ENCODE measurements around the gene CDC45. TPM values are rescaled to one million over a fixed set of nuclear protein-coding genes. Genes with fewer than 3 reads are reported as not detected.

CDC45 gene
- total and polyA plus RNA-seq, 4 donors = 4.0 to 8.5 (median 7.7) TPM

GRCh38 chr22:19456541-19456940 is 23.2 kb upstream of the CDC45 start:
- Histone ChIP-seq H3K4me3 (ENCODE audit: low read depth, low read length) (no peak overlapping the region), H3K4me1 (ENCODE audit: control insufficient read depth, insufficient read depth, low read length) (no peaks in the 10 kb centered on the region), H3K9me3 (ENCODE audit: control insufficient read depth, insufficient read depth, low read length) (no peaks in the 10 kb centered on the region), H3K27ac (ENCODE audit: low read depth, low read length) (no peak overlapping the region), H3K36me3 (ENCODE audit: control insufficient read depth, insufficient read depth, low read length) (peaks cover 68% of the 10 kb centered on the region), H3K27me3 (ENCODE audit: control insufficient read depth, insufficient read depth, low read length) (no peaks in the 10 kb centered on the region)
- WGBS (ENCODE audit: insufficient coverage) = 91% methylated on average over 8 of the region's 10 CpGs
- no peak for DNase-seq (ENCODE audit: low read depth in 4 of 6, low spot score in 6 of 6)

- WGBS (ENCODE audit: insufficient coverage) = 96% methylated on average over 7 of the region's 8 CpGs
- H3K27me3 ChIP-seq (ENCODE audit: control insufficient read depth, insufficient read depth, low read length) = no peaks in the 10 kb centered on the region
- peaks cover 57% of the 10 kb centered on the region for H3K36me3 ChIP-seq (ENCODE audit: control insufficient read depth, insufficient read depth, low read length)
- no peaks in the 10 kb centered on the region for H3K4me1 ChIP-seq (ENCODE audit: control insufficient read depth, insufficient read depth, low read length)
- no peak overlapping the region for H3K27ac ChIP-seq (ENCODE audit: low read depth, low read length)
- no peak overlapping the region for H3K4me3 ChIP-seq (ENCODE audit: low read depth, low read length)
- no peak for DNase-seq (ENCODE audit: low read depth in 4 of 6, low spot score in 6 of 6)
- no peaks in the 10 kb centered on the region for H3K9me3 ChIP-seq (ENCODE audit: control insufficient read depth, insufficient read depth, low read length)
Observed at GRCh38 chr22:19457828-19458428, 21.8 kb upstream of the CDC45 start.

GRCh38 chr22:19460036-19460435 is 19.7 kb upstream of the CDC45 start:
- no peak overlapping the region for H3K4me3 ChIP-seq (ENCODE audit: low read depth, low read length)
- no CpG with 5 or more reads among the region's 2 CpGs for WGBS (ENCODE audit: insufficient coverage)
- no peaks in the 10 kb centered on the region for H3K9me3 ChIP-seq (ENCODE audit: control insufficient read depth, insufficient read depth, low read length)

GRCh38 chr22:19461506-19461905 is 18.2 kb upstream of the CDC45 start:
- no peak for DNase-seq (ENCODE audit: low read depth in 4 of 6, low spot score in 6 of 6)
- Histone ChIP-seq H3K4me3 (ENCODE audit: low read depth, low read length) (no peak overlapping the region), H3K9me3 (ENCODE audit: control insufficient read depth, insufficient read depth, low read length) (no peaks in the 10 kb centered on the region), H3K27me3 (ENCODE audit: control insufficient read depth, insufficient read depth, low read length) (no peaks in the 10 kb centered on the region), H3K27ac (ENCODE audit: low read depth, low read length) (no peak overlapping the region), H3K4me1 (ENCODE audit: control insufficient read depth, insufficient read depth, low read length) (no peaks in the 10 kb centered on the region), H3K36me3 (ENCODE audit: control insufficient read depth, insufficient read depth, low read length) (peaks cover 43% of the 10 kb centered on the region)
- WGBS (ENCODE audit: insufficient coverage) = no CpG with 5 or more reads among the region's 1 CpG

More at GRCh38 chr22:19460036-19460435, 19.7 kb upstream of the CDC45 start:
- Histone ChIP-seq H3K36me3 (ENCODE audit: control insufficient read depth, insufficient read depth, low read length) (peaks cover 48% of the 10 kb centered on the region), H3K27me3 (ENCODE audit: control insufficient read depth, insufficient read depth, low read length) (no peaks in the 10 kb centered on the region), H3K27ac (ENCODE audit: low read depth, low read length) (no peak overlapping the region), H3K4me1 (ENCODE audit: control insufficient read depth, insufficient read depth, low read length) (no peaks in the 10 kb centered on the region)
- DNase-seq (ENCODE audit: low read depth in 4 of 6, low spot score in 6 of 6) = no peak

GRCh38 chr22:19463008-19463407 is 16.7 kb upstream of the CDC45 start:
- Histone ChIP-seq H3K9me3 (ENCODE audit: control insufficient read depth, insufficient read depth, low read length) (no peaks in the 10 kb centered on the region), H3K4me1 (ENCODE audit: control insufficient read depth, insufficient read depth, low read length) (no peaks in the 10 kb centered on the region), H3K4me3 (ENCODE audit: low read depth, low read length) (no peak overlapping the region), H3K27ac (ENCODE audit: low read depth, low read length) (no peak overlapping the region), H3K27me3 (ENCODE audit: control insufficient read depth, insufficient read depth, low read length) (no peaks in the 10 kb centered on the region), H3K36me3 (ENCODE audit: control insufficient read depth, insufficient read depth, low read length) (peaks cover 44% of the 10 kb centered on the region)
- no peak for DNase-seq (ENCODE audit: low read depth in 4 of 6, low spot score in 6 of 6)
- WGBS (ENCODE audit: insufficient coverage) = no CpG with 5 or more reads among the region's 1 CpG

GRCh38 chr22:19463491-19464469 is 15.9 kb upstream of the CDC45 start:
- H3K27me3 ChIP-seq (ENCODE audit: control insufficient read depth, insufficient read depth, low read length) = no peaks in the 10 kb centered on the region
- H3K27ac ChIP-seq (ENCODE audit: low read depth, low read length) = no peak overlapping the region
- peaks cover 50% of the 10 kb centered on the region for H3K36me3 ChIP-seq (ENCODE audit: control insufficient read depth, insufficient read depth, low read length)
- WGBS (ENCODE audit: insufficient coverage) = 69% methylated on average over 4 of the region's 7 CpGs
- no peak for DNase-seq (ENCODE audit: low read depth in 4 of 6, low spot score in 6 of 6)
- H3K4me1 ChIP-seq (ENCODE audit: control insufficient read depth, insufficient read depth, low read length) = no peaks in the 10 kb centered on the region
- H3K9me3 ChIP-seq (ENCODE audit: control insufficient read depth, insufficient read depth, low read length) = no peaks in the 10 kb centered on the region
- H3K4me3 ChIP-seq (ENCODE audit: low read depth, low read length) = no peak overlapping the region

- H3K9me3 ChIP-seq (ENCODE audit: control insufficient read depth, insufficient read depth, low read length) = no peaks in the 10 kb centered on the region
- no peak overlapping the region for H3K27ac ChIP-seq (ENCODE audit: low read depth, low read length)
- H3K4me1 ChIP-seq (ENCODE audit: control insufficient read depth, insufficient read depth, low read length) = no peaks in the 10 kb centered on the region
- WGBS (ENCODE audit: insufficient coverage) = 93% methylated on average over 1 of the region's 1 CpG
- DNase-seq (ENCODE audit: low read depth in 4 of 6, low spot score in 6 of 6) = no peak
- no peaks in the 10 kb centered on the region for H3K27me3 ChIP-seq (ENCODE audit: control insufficient read depth, insufficient read depth, low read length)
- no peak overlapping the region for H3K4me3 ChIP-seq (ENCODE audit: low read depth, low read length)
- peaks cover 52% of the 10 kb centered on the region for H3K36me3 ChIP-seq (ENCODE audit: control insufficient read depth, insufficient read depth, low read length)
Observed at GRCh38 chr22:19464546-19464945, 15.2 kb upstream of the CDC45 start.

GRCh38 chr22:19464975-19465374 is 14.7 kb upstream of the CDC45 start:
- H3K27ac ChIP-seq (ENCODE audit: low read depth, low read length) = no peak overlapping the region
- no peaks in the 10 kb centered on the region for H3K4me1 ChIP-seq (ENCODE audit: control insufficient read depth, insufficient read depth, low read length)
- WGBS (ENCODE audit: insufficient coverage) = 93% methylated on average over 3 of the region's 4 CpGs
- DNase-seq (ENCODE audit: low read depth in 4 of 6, low spot score in 6 of 6) = no peak
- no peaks in the 10 kb centered on the region for H3K9me3 ChIP-seq (ENCODE audit: control insufficient read depth, insufficient read depth, low read length)
- peaks cover 56% of the 10 kb centered on the region for H3K36me3 ChIP-seq (ENCODE audit: control insufficient read depth, insufficient read depth, low read length)
- H3K4me3 ChIP-seq (ENCODE audit: low read depth, low read length) = no peak overlapping the region
- H3K27me3 ChIP-seq (ENCODE audit: control insufficient read depth, insufficient read depth, low read length) = no peaks in the 10 kb centered on the region

GRCh38 chr22:19466126-19466716 is 13.5 kb upstream of the CDC45 start:
- H3K27me3 ChIP-seq (ENCODE audit: control insufficient read depth, insufficient read depth, low read length) = no peaks in the 10 kb centered on the region
- peaks cover 65% of the 10 kb centered on the region for H3K36me3 ChIP-seq (ENCODE audit: control insufficient read depth, insufficient read depth, low read length)
- DNase-seq (ENCODE audit: low read depth in 4 of 6, low spot score in 6 of 6) = no peak
- 80% methylated on average over 12 of the region's 14 CpGs for WGBS (ENCODE audit: insufficient coverage)
- no peak overlapping the region for H3K4me3 ChIP-seq (ENCODE audit: low read depth, low read length)
- H3K4me1 ChIP-seq (ENCODE audit: control insufficient read depth, insufficient read depth, low read length) = no peaks in the 10 kb centered on the region
- H3K27ac ChIP-seq (ENCODE audit: low read depth, low read length) = no peak overlapping the region
- H3K9me3 ChIP-seq (ENCODE audit: control insufficient read depth, insufficient read depth, low read length) = no peaks in the 10 kb centered on the region

Measured in spinal cord (tissue), 10 donors.